Loucy (cell line): ENCODE data around the gene TRMU.

Experiments
- H2AFZ ChIP-seq: fragments of 200-600 bp; sonication (generic); 2 replicates; pipeline ENCODE4 v1.6.0; 2016; ENCODE audit warnings: antibody characterized with exemption, mild to moderate bottlenecking, low read length, moderate library complexity
- H3F3A ChIP-seq: fragments of 200-600 bp; 2 replicates; pipeline ENCODE4 v1.6.0; 2016; ENCODE audit warnings: antibody characterized with exemption, low read depth, mild to moderate bottlenecking
- H3K27me3 ChIP-seq: fragments of 200-600 bp; sonication (generic); 2 replicates; pipeline ENCODE4 v1.6.1; 2014; ENCODE audit warnings: low read length, mild to moderate bottlenecking; ENCODE audit not compliant: insufficient read depth, poor library complexity, severe bottlenecking
- H3K36me3 ChIP-seq: fragments of 200-600 bp; sonication (generic); 2 replicates; pipeline ENCODE4 v1.6.1; 2016; ENCODE audit warnings: low read length; ENCODE audit not compliant: insufficient read depth
- H3K4me1 ChIP-seq: fragments of 200-600 bp; sonication (generic); 2 replicates; pipeline ENCODE4 v1.5.1; 2014; ENCODE audit warnings: low read length, mild to moderate bottlenecking; ENCODE audit not compliant: insufficient read depth, poor library complexity, severe bottlenecking
- H3K4me2 ChIP-seq: fragments of 200-600 bp; sonication (generic); 2 replicates; pipeline ENCODE4 v1.6.0; 2014; ENCODE audit warnings: antibody characterized with exemption, low read length, low read depth, mild to moderate bottlenecking; ENCODE audit not compliant: poor library complexity, severe bottlenecking
- H3K4me3 ChIP-seq: fragments of 200-600 bp; sonication (generic); 2 replicates; pipeline ENCODE4 v1.5.1; 2014; ENCODE audit warnings: low read length, mild to moderate bottlenecking, mixed read lengths; ENCODE audit not compliant: poor library complexity, severe bottlenecking
- H3K79me2 ChIP-seq: fragments of 200-600 bp; sonication (generic); 2 replicates; pipeline ENCODE4 v1.6.1; 2014; ENCODE audit warnings: low read length; ENCODE audit not compliant: insufficient read depth
- H3K9ac ChIP-seq: fragments of 200-600 bp; sonication (generic); 2 replicates; pipeline ENCODE4 v1.6.0; 2014; ENCODE audit warnings: mild to moderate bottlenecking, low read depth, low read length, moderate library complexity; ENCODE audit not compliant: poor library complexity, severe bottlenecking
- H3K9me2 ChIP-seq: fragments of 200-600 bp; sonication (generic); replicated peaks from 2 replicates; pipeline ENCODE4 v1.6.1; 2016; ENCODE audit warnings: low read depth, low read length, mixed read lengths
- H3K9me3 ChIP-seq: fragments of 200-600 bp; sonication (generic); 2 replicates; pipeline ENCODE4 v1.6.1; 2014; ENCODE audit warnings: mild to moderate bottlenecking, antibody characterized with exemption, low read length, low read depth; ENCODE audit not compliant: insufficient read depth
- H4K20me1 ChIP-seq: fragments of 200-600 bp; sonication (generic); 2 replicates; pipeline ENCODE4 v1.6.0; 2014; ENCODE audit warnings: antibody characterized with exemption, low read length, mild to moderate bottlenecking; ENCODE audit not compliant: insufficient read depth, poor library complexity, severe bottlenecking
- EZH2phosphoT487 ChIP-seq: fragments of 200-600 bp; IDR thresholded peaks from 2 replicates; pipeline ENCODE4 v1.6.1; 2018; ENCODE audit warnings: antibody characterized with exemption, mild to moderate bottlenecking, moderate library complexity, borderline replicate concordance
- TF ChIP-seq, protein P1 (sequence below): fragments of 200-600 bp; sonication (generic); conservative IDR thresholded peaks from 2 replicates; pipeline ENCODE4 v1.5.1; 2014; ENCODE audit warnings: mild to moderate bottlenecking, antibody characterized with exemption, low read length

Gene TRMU

DNA sequence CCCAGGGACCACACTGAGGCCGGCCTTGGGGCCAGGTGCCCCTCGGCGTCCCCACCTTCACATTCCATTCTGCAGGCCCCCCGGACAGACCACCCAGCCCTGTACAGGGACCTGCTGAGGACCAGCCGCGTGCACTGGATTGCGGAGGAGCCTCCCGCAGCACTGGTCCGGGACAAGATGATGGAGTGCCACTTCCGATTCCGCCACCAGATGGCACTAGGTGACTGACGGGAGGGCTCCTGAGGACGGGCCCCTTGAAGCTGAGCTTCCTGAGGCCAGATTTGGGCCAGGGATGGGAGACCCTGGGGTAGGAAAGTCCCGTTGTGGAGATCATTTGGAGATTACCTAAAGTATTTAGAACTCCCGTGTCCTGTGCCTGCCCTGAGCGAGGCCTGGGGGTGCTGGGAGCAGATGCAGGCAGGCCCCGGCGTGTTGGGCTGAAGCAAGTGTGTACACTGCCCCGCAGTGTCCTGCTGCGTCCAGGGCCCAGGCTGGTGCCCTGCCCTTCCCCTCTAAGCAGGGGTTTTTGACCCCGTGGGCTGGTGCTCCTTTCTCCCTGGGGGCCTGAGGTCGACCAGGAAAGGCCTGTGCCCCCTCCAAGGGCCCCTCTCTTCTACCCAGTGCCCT is 20.0 kb downstream of the TRMU start:
- Histone ChIP-seq H4K20me1 (peaks cover 6% of the 10 kb centered on the region), H3K27me3 (no peaks in the 10 kb centered on the region), H3K36me3 (peaks cover 55% of the 10 kb centered on the region; the same call in 1 of the 2 replicates), H3K9ac (no peak overlapping the region), H3K9me2 (no peaks in the 10 kb centered on the region), H2AFZ (no peak overlapping the region), H3F3A (no peaks in the 10 kb centered on the region), H3K79me2 (no peaks in the 10 kb centered on the region), H3K4me2 (no peak overlapping the region), H3K9me3 (no peaks in the 10 kb centered on the region), H3K4me1 (peaks cover 13% of the 10 kb centered on the region), H3K4me3 (no peak overlapping the region)
- TF ChIP-seq EZH2phosphoT487, result no peak
- TF ChIP-seq, protein P1, sequence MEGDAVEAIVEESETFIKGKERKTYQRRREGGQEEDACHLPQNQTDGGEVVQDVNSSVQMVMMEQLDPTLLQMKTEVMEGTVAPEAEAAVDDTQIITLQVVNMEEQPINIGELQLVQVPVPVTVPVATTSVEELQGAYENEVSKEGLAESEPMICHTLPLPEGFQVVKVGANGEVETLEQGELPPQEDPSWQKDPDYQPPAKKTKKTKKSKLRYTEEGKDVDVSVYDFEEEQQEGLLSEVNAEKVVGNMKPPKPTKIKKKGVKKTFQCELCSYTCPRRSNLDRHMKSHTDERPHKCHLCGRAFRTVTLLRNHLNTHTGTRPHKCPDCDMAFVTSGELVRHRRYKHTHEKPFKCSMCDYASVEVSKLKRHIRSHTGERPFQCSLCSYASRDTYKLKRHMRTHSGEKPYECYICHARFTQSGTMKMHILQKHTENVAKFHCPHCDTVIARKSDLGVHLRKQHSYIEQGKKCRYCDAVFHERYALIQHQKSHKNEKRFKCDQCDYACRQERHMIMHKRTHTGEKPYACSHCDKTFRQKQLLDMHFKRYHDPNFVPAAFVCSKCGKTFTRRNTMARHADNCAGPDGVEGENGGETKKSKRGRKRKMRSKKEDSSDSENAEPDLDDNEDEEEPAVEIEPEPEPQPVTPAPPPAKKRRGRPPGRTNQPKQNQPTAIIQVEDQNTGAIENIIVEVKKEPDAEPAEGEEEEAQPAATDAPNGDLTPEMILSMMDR, result peak; percentile 83

DNA sequence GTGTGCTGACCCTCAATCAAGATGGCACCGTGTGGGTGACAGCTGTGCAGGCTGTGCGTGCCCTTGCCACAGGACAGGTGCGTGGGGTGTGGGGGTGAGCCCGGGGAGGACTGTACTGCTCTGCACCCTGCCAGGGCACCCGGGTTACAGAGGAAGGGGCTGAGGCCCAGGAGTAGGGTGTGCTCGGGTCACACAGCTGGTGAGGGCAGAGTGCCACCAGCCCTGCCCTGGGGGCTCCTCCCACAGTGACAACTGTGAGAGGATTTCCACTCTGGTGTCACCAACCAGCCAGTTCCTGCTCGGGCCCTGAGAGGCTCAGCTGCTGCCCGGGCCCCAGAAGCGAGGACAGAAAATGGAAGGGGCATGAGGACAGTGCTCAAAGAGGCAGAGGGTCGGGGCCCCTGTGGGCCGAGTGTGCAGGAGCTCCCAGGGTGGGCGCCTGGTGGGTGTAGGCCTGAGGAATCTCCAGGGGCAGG is 20.5 kb downstream of the TRMU start:
- Histone ChIP-seq H3K4me1 (peaks cover 13% of the 10 kb centered on the region), H3K9ac (no peak overlapping the region), H2AFZ (no peak overlapping the region), H3K36me3 (peaks cover 49% of the 10 kb centered on the region; the same call in 1 of the 2 replicates), H3K9me3 (no peaks in the 10 kb centered on the region), H3K27me3 (no peaks in the 10 kb centered on the region), H3K9me2 (no peaks in the 10 kb centered on the region), H3K4me2 (no peak overlapping the region), H3K79me2 (no peaks in the 10 kb centered on the region), H4K20me1 (peaks cover 6% of the 10 kb centered on the region), H3F3A (no peaks in the 10 kb centered on the region), H3K4me3 (no peak overlapping the region)
- TF ChIP-seq EZH2phosphoT487, result no peak
- TF ChIP-seq, protein P1, result no peak

DNA sequence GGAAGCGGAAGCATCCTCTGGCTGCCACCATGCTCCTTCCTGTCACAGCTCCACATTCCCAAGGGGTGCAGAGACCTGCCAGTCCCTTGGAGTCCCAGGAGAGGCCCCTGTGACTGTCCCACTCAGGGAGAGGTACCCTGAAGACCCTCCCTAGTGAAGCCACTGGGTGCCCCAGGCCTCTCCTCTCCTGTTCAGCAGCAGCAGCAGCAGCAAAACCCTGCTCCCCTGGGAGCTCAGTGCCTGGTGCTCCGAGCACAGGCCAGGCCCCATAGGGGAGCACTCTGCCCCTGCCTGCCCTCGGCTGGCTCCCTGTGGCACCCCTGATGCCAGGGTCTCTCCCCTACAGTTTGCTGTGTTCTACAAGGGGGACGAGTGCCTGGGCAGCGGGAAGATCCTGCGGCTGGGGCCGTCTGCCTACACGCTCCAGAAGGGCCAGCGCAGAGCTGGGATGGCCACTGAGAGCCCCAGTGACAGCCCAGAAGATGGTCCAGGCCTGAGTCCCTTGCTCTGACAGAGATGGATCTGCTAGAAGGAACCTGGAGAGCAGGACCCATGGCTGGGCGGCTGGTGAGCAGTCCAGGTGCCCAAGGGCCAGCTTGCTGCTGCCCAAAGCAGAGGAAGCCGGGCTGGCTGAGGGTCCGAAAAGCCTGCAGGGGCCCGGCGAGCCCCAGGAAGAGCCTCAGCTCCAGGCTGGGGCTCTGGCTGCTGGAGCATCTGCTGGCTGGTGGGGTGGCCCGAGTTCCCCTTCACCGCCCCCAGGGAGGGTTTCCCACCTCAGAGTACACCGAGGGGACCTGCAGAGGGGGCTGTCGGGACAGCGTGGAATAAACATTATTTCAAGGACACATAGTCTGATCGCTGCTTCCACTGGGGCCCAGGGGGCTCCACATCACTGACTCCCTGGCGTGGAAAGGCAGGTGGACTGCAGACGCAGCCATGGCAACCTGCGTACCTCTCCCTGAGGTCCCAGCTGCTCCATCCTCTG is 21.3 kb downstream of the TRMU start:
- Histone ChIP-seq H2AFZ (no peak overlapping the region), H3K4me1 (peaks cover 13% of the 10 kb centered on the region), H3K4me2 (no peak overlapping the region), H4K20me1 (peaks cover 6% of the 10 kb centered on the region), H3F3A (no peaks in the 10 kb centered on the region), H3K36me3 (peaks cover 42% of the 10 kb centered on the region; the same call in 1 of the 2 replicates), H3K79me2 (no peaks in the 10 kb centered on the region), H3K9me2 (no peaks in the 10 kb centered on the region), H3K9ac (no peak overlapping the region), H3K4me3 (no peak overlapping the region), H3K27me3 (no peaks in the 10 kb centered on the region), H3K9me3 (no peaks in the 10 kb centered on the region)
- TF ChIP-seq, protein P1, result no peak
- TF ChIP-seq EZH2phosphoT487, result no peak
